Measurements from ENCODE around the gene TENM4. TPM values are rescaled to one million over a fixed set of nuclear protein-coding genes. Genes with fewer than 3 reads are reported as not detected.
"Not testable (repeated sequence)": the region's sequence is repeated elsewhere in the genome, so short reads cannot be mapped to it uniquely, and the experiment has no call there.

Gene TENM4
- total RNA-seq, 1 donor from 2014 or later: 112 TPM

DNA sequence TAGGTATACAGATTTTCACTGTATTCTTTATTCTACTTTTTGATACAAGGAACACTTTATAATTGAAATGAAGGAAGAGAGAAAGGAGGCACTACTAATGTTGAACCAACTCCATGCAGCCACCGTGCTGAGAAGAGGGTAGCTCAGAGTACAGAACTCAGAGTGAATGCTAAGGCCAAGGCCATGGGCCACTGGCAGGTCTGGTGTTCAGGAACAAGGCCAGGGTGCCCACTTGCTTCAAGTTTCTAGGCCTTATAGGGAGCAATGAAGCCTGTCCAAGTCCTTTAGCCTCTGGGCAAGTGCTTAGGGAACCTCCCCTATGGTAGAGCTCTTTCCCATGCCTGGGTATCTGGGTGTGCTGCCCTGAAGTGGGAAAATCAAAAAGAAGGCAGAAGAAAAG is 235.0 kb downstream of the TENM4 start:
- DNase-seq: no peak

DNA sequence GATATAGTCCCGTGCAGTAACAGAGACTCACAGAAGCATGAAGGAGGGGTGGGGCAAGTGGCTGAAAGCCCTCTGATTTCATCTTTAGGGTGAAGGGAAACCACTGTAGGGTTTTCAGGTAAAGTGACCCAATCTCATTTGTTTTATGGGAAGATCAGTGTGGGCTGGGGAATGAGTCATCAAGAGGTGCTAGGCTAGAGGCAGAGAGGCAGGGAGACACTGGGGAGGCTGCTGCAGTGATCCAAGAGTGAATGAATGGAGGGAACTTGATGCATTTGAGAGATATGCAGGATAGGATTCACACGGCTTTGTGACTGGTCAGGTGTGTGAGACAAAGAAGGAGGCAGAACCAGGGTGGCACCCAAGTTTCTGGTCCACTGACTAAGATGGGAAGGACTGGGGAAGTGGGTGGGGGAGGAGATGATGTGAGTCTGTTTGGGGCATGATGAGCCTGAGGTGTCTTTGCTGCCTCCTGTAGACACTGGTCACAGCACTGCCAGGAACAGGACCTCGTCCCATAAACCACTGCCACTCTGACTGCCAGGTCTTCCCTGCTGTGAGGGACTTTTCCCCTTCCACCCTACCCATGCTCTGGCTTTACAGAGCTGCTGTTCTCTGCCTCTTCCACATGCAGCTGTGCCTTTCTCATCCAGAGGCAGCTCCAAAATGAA is 239.0 kb downstream of the TENM4 start:
- no peak for DNase-seq

DNA sequence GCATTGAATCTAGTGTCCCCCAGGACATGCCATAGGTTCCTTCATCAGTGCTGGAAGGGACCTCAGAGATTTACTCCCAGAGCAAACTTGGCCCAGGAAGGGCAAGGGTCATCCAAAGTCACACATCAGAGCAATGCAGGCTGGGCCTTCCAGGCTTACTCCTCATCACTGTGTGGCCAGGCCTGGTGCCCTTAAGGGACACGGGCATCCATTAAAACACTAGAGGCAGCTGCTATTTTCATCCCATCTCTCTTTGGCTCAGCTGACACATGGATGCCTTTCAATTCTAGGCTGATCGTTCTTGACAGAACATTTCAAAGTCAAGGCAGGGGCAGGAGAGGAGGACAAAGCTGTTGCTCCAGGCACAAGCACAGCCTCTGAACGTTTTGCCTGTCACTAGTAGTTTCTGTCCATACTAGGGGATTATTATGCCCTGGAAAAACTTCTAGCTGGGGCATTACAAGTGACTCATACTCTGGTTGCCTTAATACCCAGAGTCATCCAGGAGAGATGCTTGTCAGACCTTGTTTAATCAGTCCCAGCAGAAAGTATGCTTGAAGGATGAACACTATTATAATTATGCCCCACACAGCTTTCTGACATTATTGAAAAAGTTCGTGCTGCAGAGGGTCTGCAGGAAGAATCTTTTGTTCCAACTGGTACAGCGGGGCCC is 240.3 kb downstream of the TENM4 start:
- DNase-seq: no peak

DNA sequence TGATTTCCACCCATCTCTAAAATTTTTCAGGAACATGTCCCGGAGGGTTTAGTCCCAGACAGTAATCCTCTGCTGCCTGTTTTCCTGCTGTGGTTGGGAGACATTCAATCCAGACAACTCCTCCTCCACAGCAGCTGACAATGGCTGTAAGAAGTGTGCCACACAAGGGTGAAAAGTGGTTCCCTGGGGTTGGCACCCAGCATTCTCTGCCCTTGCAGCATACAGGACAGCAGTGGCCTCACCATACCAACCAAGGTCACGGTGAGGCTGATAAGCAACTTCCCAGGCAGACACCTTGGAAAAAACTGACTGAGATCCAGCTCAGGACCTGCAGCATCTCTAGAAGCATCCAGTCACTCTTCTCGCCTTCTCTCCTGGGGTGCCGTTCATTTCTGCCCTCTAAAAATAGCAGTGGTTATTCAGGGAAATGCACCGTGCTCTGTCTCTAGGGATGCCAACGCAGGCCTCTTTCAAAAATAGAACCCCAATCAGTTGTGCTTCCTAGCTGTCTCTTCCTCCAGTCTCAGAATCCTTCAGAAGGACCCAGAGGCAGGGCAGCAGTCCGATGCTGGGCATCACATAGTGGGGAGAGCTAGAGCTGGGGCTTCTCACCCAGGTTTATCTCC is 241.0 kb downstream of the TENM4 start:
- no peak for DNase-seq

DNA sequence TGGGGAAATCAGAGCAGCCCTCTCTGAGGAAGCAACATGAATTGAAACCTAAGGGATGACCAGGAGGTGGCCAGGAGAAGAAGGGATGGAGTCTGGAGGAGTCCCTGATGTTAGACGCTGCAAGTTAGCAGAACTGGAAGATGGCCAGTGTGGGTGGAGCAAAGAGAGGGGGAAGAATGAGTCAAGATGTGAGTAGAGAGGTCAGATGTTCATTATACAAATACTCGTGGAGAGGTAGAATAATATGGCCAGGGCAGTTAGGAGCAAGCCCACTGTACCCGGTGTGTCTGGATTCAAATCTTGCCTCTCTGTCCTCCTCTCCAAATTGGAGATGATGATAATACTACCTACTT is 242.0 kb downstream of the TENM4 start:
- no peak for DNase-seq

DNA sequence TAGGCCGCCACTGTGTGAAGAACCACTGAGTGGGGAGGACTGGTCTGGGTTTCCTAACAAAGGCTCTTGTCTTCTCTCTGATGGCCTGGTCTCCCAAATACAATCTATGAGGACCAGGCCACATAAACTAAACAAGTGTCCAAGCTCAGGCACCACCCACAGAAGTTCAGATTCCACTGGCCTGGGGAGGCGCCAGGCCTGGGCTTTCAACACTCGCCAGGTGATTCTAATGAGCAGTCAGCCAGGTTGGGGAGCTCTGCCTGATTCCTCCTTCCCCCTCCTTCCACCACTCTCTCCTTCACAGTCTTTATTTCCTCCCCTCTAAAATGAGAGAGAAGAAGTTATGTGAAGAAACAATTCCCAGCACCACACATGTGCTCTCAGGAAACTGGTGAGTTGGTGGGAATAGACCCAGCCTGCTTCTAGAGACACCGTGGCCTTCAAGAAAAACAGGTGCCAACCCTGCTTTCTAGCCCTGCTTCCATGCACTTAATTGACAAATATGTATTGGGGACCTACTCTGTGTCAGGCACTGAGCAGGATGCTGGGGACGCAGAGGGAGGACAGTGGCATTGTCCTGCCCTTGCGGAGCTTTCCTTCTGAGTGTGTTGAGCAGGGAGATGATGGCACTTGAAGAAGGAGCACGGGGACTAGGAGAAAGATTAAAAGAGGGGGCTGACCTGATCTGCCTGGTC is 242.5 kb downstream of the TENM4 start:
- no peak for DNase-seq

DNA sequence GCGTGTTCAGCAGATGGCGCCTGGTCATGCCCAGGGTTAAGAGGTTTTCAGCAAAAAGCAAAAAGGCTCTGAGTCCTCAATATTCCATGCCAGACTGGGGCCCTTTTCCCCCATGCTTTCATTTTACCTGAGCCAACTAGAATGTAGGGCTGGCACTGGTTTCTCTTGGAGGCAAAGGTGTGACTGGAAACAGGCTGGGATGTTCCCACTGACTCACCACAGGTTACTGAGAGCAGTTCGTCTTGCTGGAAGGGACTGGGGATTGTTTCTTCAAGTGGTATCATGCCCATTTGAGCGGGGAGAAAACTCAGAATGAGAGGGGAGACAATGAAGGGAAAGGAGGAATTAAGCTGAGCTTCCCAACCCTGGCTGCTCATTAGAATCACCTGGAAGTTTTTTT is 243.9 kb downstream of the TENM4 start:
- DNase-seq: no peak

DNA sequence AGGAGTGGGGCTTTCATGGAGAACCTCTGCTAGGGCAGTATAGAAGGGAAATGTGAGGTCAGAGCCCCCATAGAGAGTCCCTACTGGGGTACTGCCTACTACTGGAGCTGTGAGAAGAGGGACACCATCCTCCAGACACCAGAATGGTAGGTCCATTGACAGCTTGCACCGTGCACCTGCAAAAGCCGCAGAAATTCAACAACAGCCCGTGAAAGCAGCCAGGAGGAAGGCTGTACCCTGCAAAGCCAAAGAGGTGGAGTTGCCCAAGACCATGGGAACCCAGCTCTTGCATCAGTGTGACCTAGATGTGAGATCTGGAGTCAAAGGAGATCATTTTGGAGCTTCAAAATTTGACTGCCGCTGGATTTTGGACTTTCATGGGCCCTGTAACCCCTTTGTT is 245.6 kb downstream of the TENM4 start:
- DNase-seq: no peak

DNA sequence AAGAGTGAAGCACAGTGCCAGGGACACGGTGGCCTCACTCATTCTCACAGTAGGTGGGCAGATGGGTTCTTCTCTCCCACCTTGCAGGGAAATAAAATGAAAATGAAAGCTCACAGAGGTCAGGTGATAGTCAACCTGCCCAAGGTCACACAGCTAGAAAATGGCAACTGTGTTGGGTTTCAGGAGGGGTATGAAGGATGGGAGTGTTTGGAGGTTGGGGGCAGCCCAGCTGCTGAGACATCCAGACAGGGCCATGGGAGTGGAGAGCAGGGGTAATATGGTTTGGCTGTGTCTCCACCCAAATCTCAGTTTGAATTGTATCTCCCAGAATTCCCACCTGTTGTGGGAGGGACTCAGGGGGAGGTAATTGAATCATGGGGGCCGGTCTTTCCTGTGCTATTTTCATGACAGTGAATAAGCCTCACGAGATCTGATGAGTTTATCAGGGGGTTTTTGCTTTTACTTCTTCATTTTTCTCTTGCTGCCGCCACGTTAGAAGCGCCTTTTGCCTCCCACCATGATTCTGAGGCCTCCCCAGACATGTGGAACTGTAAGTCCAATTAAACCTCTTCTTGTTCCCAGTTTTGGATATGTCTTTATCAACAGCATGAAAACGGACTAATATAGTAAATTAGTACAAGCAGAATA is 247.0 kb downstream of the TENM4 start:
- DNase-seq: no peak

DNA sequence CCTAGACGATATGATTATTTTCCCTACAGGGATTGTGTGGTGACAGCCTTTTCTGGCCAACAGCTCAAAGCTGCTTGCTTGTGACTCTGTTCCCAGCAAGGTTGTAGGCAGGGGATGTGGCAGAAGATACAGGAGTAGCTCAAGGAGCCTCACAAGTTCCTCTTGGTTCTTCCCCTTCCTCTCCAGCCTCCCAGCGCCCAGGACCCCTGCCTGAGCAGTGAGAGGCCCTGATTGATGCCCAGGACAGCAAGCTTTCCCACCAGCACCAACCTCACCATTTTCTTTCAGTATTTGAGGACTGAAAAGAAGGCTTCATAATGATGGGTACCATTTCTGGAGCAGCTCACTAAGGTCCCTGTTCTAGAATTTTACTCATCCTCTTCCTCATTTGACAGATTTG is 248.0 kb downstream of the TENM4 start:
- DNase-seq: no peak

DNA sequence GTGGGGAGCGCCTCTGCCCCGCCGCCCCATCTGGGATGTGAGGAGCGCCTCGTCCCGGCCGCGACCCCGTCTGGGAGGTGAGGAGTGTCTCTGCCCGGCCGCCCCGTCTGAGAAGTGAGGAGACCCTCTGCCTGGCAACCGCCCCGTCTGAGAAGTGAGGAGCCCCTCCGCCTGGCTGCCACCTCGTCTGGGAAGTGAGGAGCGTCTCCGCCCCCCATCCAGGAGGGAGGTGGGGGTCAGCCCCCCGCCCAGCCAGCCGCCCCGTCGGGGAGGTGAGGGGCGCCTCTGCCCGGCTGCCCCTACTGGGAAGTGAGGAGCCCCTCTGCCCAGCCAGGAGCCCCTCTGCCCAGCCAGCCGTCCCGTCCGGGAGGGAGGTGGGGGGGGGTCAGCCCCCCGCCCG is 249.1 kb downstream of the TENM4 start:
- DNase-seq: not testable (repeated sequence)

DNA sequence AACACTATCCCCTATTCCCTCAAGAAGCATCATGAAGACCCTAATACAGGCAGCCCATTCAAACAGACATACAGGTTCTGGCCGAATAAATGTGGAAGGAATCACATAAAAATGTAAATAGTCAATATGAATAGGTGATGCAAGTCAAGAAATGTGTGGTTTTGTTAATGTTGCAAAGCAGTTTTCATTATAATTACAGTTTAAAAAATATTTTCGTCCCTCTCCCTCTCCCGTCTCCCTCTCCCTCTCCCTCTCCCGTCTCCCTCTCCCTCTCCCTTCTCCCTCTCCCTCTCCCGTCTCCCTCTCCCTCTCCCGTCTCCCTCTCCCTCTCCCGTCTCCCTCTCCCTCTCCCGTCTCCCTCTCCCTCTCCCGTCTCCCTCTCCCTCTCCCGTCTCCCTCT is 250.3 kb downstream of the TENM4 start:
- DNase-seq: not testable (repeated sequence)

DNA sequence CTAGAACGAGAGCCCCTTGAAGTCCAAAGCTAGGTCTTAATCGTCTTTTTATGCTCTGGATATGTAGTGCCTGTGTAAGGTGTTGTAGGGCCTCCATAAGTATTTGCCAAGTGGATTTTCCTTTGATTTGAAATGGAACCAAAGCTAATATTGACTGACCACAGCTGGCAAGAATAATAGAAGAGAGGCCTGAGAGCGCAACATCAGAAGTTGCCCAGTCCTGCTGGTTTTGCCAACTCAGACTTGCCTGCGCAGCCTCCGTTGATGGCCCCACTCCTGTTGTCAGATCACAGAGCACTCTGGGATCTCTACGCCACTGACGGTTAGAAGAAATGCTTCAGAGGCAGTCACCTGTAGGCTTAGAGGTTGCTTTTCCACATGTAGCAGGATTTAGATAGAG is 251.2 kb downstream of the TENM4 start:
- no peak for DNase-seq

DNA sequence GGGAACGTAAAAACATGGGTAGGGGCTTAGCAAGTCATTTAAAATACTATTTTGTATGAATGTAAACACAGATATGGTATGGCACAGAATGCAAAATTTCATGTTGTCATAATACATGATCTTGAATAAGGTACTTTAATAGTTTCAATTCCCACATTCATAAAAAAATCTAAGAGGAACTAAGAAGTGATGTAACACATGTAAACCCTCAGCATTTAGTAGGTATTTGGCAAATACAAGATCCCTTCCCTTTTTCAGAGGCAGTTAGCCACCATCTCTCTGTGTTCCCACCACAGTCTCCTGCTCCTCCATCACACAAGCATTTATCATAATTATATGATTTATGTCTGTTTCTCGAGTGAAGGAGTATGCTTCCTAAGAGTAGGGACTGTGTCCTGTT is 251.8 kb downstream of the TENM4 start:
- DNase-seq: no peak

DNA sequence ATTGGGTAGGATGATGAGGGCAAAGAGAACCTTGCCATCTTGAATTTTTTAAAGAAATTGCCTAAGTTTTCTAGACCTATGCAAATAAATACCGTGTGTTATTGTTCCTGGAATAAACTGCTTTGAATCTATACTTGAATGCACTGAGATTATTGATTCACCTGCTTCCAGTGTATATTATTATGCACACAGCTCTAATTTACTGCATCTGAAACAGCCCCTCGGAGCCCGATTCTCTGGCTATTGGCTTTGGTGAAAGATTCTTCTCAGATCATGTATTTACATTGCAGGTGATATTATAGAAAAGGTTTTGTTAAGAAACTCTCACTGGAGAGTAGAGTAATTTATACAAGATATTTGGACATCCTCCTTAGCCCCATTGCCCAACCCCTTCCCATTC is 254.2 kb downstream of the TENM4 start:
- no peak for DNase-seq

DNA sequence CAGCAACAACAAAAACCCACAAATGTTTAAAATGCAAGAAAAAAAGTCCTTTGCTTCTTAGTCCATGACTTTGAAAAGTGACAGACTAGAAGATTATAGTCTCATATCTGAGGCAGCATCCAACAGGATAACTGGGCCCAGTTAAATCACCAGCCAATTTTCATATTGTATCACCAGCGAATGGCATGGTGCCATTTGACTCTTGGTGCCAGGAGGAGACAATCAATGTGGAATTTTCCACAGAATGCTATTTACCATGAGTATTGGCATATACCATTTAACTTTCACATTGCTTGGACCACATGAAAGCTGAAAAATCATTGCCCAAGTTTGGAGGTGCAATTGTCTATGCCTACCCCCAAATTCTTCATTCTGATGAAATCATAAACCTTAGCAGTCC is 255.5 kb downstream of the TENM4 start:
- no peak for DNase-seq

DNA sequence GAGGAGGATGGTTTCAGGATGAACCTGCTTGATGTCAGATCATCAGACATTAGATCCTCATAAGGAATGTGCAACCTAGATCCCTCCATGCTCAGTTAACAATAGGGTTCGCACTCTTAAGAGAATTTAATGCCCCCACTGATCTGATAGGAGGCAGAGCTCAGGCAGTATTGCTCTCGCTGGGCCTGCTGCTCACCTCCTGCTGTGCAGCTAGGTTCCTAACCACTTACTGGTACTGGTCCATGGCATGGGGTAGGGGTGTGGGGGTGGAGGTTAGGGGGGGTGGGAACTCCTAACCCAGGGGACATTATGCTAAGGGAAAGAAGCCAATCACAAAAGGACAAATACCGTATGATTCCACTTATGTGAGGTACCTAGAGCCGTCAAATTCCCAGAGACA is 256.5 kb downstream of the TENM4 start:
- no peak for DNase-seq

DNA sequence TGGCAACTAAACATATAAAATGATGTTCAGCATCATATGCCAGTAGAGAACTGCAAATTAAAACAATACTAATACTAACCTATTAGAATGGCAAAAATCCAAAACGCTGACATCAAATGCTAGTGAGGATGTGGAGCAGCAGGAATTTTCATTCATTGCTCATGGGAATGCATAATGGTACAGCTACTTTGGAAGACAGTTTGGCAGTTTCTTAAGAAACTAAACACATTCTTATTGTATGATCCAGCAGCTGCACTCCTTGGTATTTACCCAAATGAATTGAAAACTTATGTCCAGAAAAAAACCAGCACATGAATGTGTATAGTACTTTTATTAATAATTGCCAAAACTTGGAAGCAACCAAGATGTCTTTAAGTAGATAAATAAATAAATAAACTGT is 258.0 kb downstream of the TENM4 start:
- no peak for DNase-seq

DNA sequence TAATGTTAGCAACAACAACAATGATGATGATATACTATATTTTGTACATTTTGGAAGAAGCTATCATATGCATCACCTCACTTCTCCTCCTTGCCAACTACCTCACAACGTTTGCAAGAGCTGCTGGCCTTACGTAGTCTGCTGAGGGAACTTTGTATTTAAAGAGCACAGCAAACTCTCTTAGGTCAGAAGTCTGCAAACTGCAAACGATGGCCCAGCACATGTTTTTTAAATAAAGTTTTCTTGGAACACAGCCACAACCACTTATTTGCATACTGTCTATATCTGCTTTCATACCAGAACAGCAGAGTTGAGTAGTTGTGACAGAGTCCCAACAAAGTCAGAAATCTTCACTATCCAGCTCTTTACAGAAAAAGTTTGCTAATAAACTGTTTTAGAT is 261.7 kb downstream of the TENM4 start:
- DNase-seq: no peak

DNA sequence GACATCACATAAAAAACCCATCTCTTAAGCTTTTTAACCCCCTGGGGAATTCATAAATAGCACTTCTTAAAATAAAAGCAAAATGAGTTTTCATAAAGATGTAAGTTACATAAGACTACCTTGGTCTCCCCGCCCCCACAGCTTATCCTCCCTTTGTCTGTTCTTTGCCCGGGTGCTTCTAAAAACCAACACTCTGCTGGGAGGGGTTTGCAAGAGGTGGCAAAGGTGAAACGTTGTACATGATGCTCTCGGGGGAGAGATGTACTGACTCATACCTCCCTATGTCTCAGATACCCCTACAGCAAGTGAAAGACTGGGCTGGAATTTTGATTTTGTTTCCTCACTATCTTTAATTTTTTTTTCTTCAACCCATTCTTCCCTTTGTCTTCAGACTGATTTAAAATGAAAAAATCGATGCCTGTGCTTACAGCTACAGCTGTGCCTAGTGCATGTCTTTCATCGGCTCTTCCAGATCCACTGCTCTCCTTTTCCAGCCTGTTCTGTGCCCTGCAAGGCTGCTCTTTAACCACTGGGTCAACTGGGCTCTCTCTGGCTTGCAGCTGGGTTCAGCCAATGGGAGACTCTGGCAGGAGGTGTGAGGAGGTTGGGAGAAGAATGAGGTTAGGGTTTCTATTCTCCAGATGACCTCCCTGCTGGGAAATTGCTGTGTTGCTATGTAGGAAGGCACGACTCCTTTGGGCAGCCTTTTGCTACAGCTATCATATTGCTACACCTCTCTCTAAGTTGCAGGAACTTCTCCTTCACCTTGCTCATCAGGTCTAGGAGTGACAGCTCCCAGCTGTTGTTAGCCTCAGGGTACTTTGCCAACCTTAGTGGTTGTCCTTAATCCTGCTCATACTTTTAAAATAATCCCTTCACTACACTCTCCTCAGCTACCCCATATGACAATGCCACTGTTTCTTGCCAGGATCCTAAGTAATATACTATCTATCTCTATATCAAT is 266.5 kb downstream of the TENM4 start:
- DNase-seq: no peak

DNA sequence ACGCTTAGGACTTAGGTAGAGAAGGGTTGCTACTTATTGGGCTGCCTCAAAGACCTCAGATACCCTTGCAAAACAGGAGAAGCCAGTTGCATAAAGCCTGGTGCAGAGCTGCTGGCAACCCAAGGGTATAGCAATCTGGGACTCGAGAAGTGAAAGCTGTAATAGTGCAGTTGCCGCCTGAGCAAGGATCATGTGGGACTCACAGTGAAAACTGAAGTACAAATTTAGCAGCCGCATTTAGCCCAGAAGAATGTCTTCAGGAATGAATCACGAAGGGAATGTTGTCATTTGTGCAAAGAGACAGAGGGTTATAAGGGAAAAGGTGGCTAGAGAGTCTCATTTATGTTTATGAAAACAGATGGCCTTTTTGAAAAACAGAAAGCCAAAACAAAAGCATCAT is 267.2 kb downstream of the TENM4 start:
- peak; percentile 74 for DNase-seq

DNA sequence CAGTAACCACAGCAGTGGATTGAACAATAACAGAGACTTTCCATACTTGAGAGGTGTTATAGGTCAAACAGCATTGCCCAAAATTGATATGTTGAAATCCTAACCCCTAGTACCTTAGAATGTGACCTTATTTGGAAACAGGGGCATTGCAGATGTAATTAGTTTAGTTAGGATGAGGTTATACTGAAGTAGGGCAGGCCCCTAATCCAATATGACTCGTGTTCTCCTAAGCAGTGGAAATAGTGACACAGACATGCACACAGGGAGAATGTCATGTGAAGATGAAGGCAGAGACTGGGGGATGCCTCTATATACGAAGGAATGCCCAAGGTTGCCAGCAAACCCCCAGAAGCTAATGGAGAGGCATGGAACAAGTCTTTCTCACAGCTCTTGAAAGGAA is 270.5 kb downstream of the TENM4 start:
- no peak for DNase-seq

All from occipital lobe (tissue), 2 donors.